Measurements from ENCODE around the gene CNTF. TPM values are rescaled to one million over a fixed set of nuclear protein-coding genes. Genes with fewer than 3 reads are reported as not detected.

Gene CNTF
- total and polyA plus RNA-seq, 2 of the 4 experiments (the other 2 are of a cell fraction), result 1.2 to 2.3 TPM

GRCh38 chr11:58617976-58618557 is 4.4 kb upstream of the CNTF start:
- no peaks in the 10 kb centered on the region for H3K9me3 ChIP-seq (ENCODE audit: control insufficient read depth, insufficient read depth, low read length)
- H4K8ac ChIP-seq (ENCODE audit: low read depth in 2 of 2, low read length in 2 of 2), result no peak overlapping the region
- no peak overlapping the region for H2BK20ac ChIP-seq (ENCODE audit: low read depth, low read length)
- DNase-seq (no peak), ATAC-seq (ENCODE audit: low read depth) (no peak)
- peaks cover 8% of the 10 kb centered on the region for H3K4me1 ChIP-seq (ENCODE audit: control insufficient read depth, insufficient read depth, low read length)
- no peak overlapping the region for H2AK9ac ChIP-seq (replicated peaks; ENCODE audit: low read depth, low read length, poor library complexity)
- no peak overlapping the region for H3K9ac ChIP-seq (ENCODE audit: low read depth, low read length)
- dilution Hi-C loops (cut with HindIII; ENCODE audit: low sequenced_read_pairs, unreplicated experiment) (no loop called here), in situ Hi-C loops (cut with MboI; ENCODE audit: low sequenced_read_pairs) (no loop called here), intact Hi-C loops (cut with micrococcal nuclease) (no loop called here)
- ChIA-PET CTCF (interaction anchor here (0.7 to 1.3 kb wide), 2 partner anchors 12 to 19 kb away, joined by 4 to 5 read pairs; no protein-coding TSS in a partner anchor), POLR2A (ENCODE audit: unreplicated experiment) (no interaction called here)
- H3K14ac ChIP-seq (replicated peaks; ENCODE audit: low read depth, low read length), result no peak overlapping the region
- 100% methylated on average over 2 of the region's 4 CpGs; no CpG with 5 or more reads in 1 of the 2 experiments for WGBS, 2 experiments (ENCODE audit: extremely low coverage in 2 of 2, insufficient read length in 1 of 2)
- H3K18ac ChIP-seq (ENCODE audit: low read depth, low read length), result no peak overlapping the region
- no peak overlapping the region for H3K4me2 ChIP-seq (ENCODE audit: low read depth, low read length)
- no peak overlapping the region for H2AK5ac ChIP-seq (ENCODE audit: low read depth, low read length)
- BruUV-seq (replicated peaks), result no TSS peak
- no peak overlapping the region for H2BK15ac ChIP-seq (ENCODE audit: low read depth, low read length)
- no peak overlapping the region for H2BK120ac ChIP-seq (ENCODE audit: low read depth, low read length)
- H2BK5ac ChIP-seq (ENCODE audit: low read depth, low read length, poor library complexity, severe bottlenecking), result no peak overlapping the region
- no peak overlapping the region for H3K27ac ChIP-seq (ENCODE audit: insufficient read depth, low read length)
- TF ChIP-seq BHLHE40 (IDR thresholded peaks at IDR 0.05; ENCODE audit: low read depth, low read length), result no peak
- no peak for TF ChIP-seq CHD1 (IDR thresholded peaks at IDR 0.05; ENCODE audit: low read depth, low read length)
- TF ChIP-seq ELK1 (IDR thresholded peaks at IDR 0.05; ENCODE audit: borderline replicate concordance, low read depth, low read length), result no peak
- 0 out of 2 replicates have a peak, but pooled peaks have one; percentile 1 for TF ChIP-seq CTCF (conservative IDR thresholded peaks at IDR 0.05; ENCODE audit: low read depth, low read length)
- H3K4me3 ChIP-seq (ENCODE audit: insufficient read depth, low read depth, low read length), result no peak overlapping the region
- H4K20me1 ChIP-seq (ENCODE audit: insufficient read depth, low read length), result 0 out of 2 replicates have a peak, but pooled peaks cover 3% of the 10 kb centered on the region
- no peak overlapping the region for H2AFZ ChIP-seq (replicated peaks; ENCODE audit: low read length, poor library complexity)
- no peaks in the 10 kb centered on the region for H3K27me3 ChIP-seq (ENCODE audit: control insufficient read depth, insufficient read depth, low read length)
- H3K79me1 ChIP-seq (ENCODE audit: low read depth in 1 of 2, low read length in 2 of 2), result peaks cover 45 to 48% of the 10 kb centered on the region in 2 experiments
- no peak overlapping the region for H4K91ac ChIP-seq (ENCODE audit: insufficient read depth, low read depth, low read length)
- H4K5ac ChIP-seq (ENCODE audit: low read depth, low read length), result no peak overlapping the region
- H3K9me1 ChIP-seq (ENCODE audit: insufficient read depth, low read length), result peaks cover 5% of the 10 kb centered on the region; the same call in 1 of the 2 replicates
- H3K56ac ChIP-seq (ENCODE audit: extremely low read depth, insufficient read depth, low read length), result no peak overlapping the region
- no peak overlapping the region for H3K4ac ChIP-seq (ENCODE audit: low read depth, low read length)
- no peak overlapping the region for H3K23ac ChIP-seq (ENCODE audit: low read depth, low read length)
- peaks cover 26% of the 10 kb centered on the region for H3K36me3 ChIP-seq (ENCODE audit: control insufficient read depth, insufficient read depth, low read length)
